ENCODE data around the gene HMCN2. TPM values are rescaled to one million over a fixed set of nuclear protein-coding genes. Genes with fewer than 3 reads are reported as not detected.

HMCN2 gene
- total RNA-seq, 6 experiments from 2014 or later, result 0.31 to 2.0 (median 1.1) TPM

GRCh38 chr9:130478736-130479575 lies 213.4 kb downstream of the HMCN2 start:
- peaks cover 0 to 88% (median 27%) of the 10 kb centered on the region in 4 donors for H3K36me3 ChIP-seq

GRCh38 chr9:130479587-130479986 lies 214.0 kb downstream of the HMCN2 start:
- Histone ChIP-seq H3K27ac (no peak overlapping the region), H3K4me1 (no peaks in the 10 kb centered on the region), H3K27me3 (no peaks in the 10 kb centered on the region), H3K4me3 (no peak overlapping the region), H3K36me3 (peaks cover 0 to 88% (median 27%) of the 10 kb centered on the region in 4 donors), H3K9me3 (no peaks in the 10 kb centered on the region)
- no peak for DNase-seq
- no peak for TF ChIP-seq CTCF (IDR thresholded peaks at IDR 0.05)
- intact Hi-C loops (cut with DNase I), result no loop called here
- no CpG with 5 or more reads among the region's 19 CpGs for WGBS (ENCODE audit: insufficient coverage, low coverage, low lambda C conversion rate, missing lambda C conversion rate)
- no peak for ATAC-seq

More at GRCh38 chr9:130478736-130479575, 213.4 kb downstream of the HMCN2 start:
- no peaks in the 10 kb centered on the region for H3K9me3 ChIP-seq
- H3K27ac ChIP-seq, result no peak overlapping the region
- 89% methylated on average over 20 of the region's 35 CpGs for WGBS (ENCODE audit: insufficient coverage, low coverage, low lambda C conversion rate, missing lambda C conversion rate)
- TF ChIP-seq CTCF (IDR thresholded peaks at IDR 0.05) (no peak), POLR2A (IDR thresholded peaks at IDR 0.05) (no peak)
- no peak for DNase-seq
- no peaks in the 10 kb centered on the region for H3K27me3 ChIP-seq
- H3K4me3 ChIP-seq, result no peak overlapping the region
- no peaks in the 10 kb centered on the region for H3K4me1 ChIP-seq
- no peak for ATAC-seq
- intact Hi-C loops (cut with DNase I), result no loop called here

- no peaks in the 10 kb centered on the region for H3K9me3 ChIP-seq
- peaks cover 0 to 90% (median 26%) of the 10 kb centered on the region in 4 donors for H3K36me3 ChIP-seq
- WGBS (ENCODE audit: insufficient coverage, low coverage, low lambda C conversion rate, missing lambda C conversion rate), result 70% methylated on average over 2 of the region's 16 CpGs
- peak in 3 of 4 donors; percentile 4 to 12 (median 4) for ATAC-seq
- no peaks in the 10 kb centered on the region for H3K4me1 ChIP-seq
- DNase-seq, result peak in 1 of 3 donors; percentile 59
- H3K27me3 ChIP-seq, result no peaks in the 10 kb centered on the region
- TF ChIP-seq POLR2A (IDR thresholded peaks at IDR 0.05), result no peak
- TF ChIP-seq CTCF (IDR thresholded peaks at IDR 0.05), result no peak
- intact Hi-C loops (cut with DNase I), result no loop called here
- no peak overlapping the region for H3K27ac ChIP-seq
- no peak overlapping the region for H3K4me3 ChIP-seq
Observed at GRCh38 chr9:130480673-130481072, 215.1 kb downstream of the HMCN2 start.

- H3K27me3 ChIP-seq, result no peaks in the 10 kb centered on the region
- DNase-seq, result no peak
- TF ChIP-seq POLR2A (IDR thresholded peaks at IDR 0.05) (no peak), CTCF (IDR thresholded peaks at IDR 0.05) (no peak)
- peaks cover 0 to 90% (median 21%) of the 10 kb centered on the region in 4 donors for H3K36me3 ChIP-seq
- no peak for ATAC-seq
- H3K9me3 ChIP-seq, result no peaks in the 10 kb centered on the region
- no peak overlapping the region for H3K4me3 ChIP-seq
- intact Hi-C loops (cut with DNase I), result no loop called here
- H3K4me1 ChIP-seq, result no peaks in the 10 kb centered on the region
- WGBS (ENCODE audit: insufficient coverage, low coverage, low lambda C conversion rate, missing lambda C conversion rate), result 60% methylated on average over 2 of the region's 5 CpGs
- no peak overlapping the region for H3K27ac ChIP-seq
Observed at GRCh38 chr9:130482463-130482862, 216.9 kb downstream of the HMCN2 start.

All from right lobe of liver (tissue), 6 donors.